MCF 10A (cell line): Measurements from ENCODE around the gene ZNF692. TPM values are rescaled to one million over a fixed set of nuclear protein-coding genes. Genes with fewer than 3 reads are reported as not detected.

Experiments used
- BruUV-seq: library from RNA; stranded (reverse); fragments of 400-500 nt; replicated peaks from 2 replicates; lab custom pipeline; 2021; lab: Mats Ljungman, UMichigan
- CTCF ChIA-PET: fragments of 300-600 bp; sonication (Branson Sonifier 250); formaldehyde crosslinking; extraction: SDS; loops from one replicate; lab custom pipeline; 2021; ENCODE audit warnings: antibody characterized with exemption, inconsistent platforms; lab: Yijun Ruan, JAX
- POLR2A ChIA-PET: fragments of 300-600, 350-650 bp; sonication (Branson Sonifier 250); formaldehyde crosslinking; extraction: SDS; loops from one replicate; lab custom pipeline; 2020; ENCODE audit warnings: antibody characterized with exemption, inconsistent platforms; lab: Yijun Ruan, JAX
- DNase-seq: peaks from one replicate; pipeline ENCODE4 v3.0.0-alpha.2; 2018; ENCODE audit not compliant: unreplicated experiment
- H3K27ac Mint-ChIP-seq: one replicate; pipeline ENCODE4 v1.8.0; 2022; ENCODE audit warnings: mild to moderate bottlenecking, low read depth, mixed read lengths; ENCODE audit not compliant: unreplicated experiment
- H3K27me3 Mint-ChIP-seq: one replicate; pipeline ENCODE4 v1.8.0; 2022; ENCODE audit warnings: mixed read lengths; ENCODE audit not compliant: insufficient read depth, unreplicated experiment
- H3K36me3 Mint-ChIP-seq: one replicate; pipeline ENCODE4 v1.8.0; 2022; ENCODE audit warnings: mild to moderate bottlenecking, moderate library complexity, mixed read lengths; ENCODE audit not compliant: insufficient read depth, unreplicated experiment
- H3K4me1 Mint-ChIP-seq: one replicate; pipeline ENCODE4 v1.8.0; 2022; ENCODE audit warnings: mixed read lengths; ENCODE audit not compliant: insufficient read depth, unreplicated experiment
- H3K4me3 Mint-ChIP-seq: one replicate; pipeline ENCODE4 v1.8.0; 2022; ENCODE audit warnings: mild to moderate bottlenecking, moderate library complexity, mixed read lengths; ENCODE audit not compliant: unreplicated experiment
- H3K9me3 Mint-ChIP-seq: one replicate; pipeline ENCODE4 v1.8.0; 2022; ENCODE audit warnings: mixed read lengths; ENCODE audit not compliant: unreplicated experiment
- intact Hi-C: fragments of 100-400 bp; cut with micrococcal nuclease; formaldehyde crosslinking; loops from 2 replicates; pipeline ENCODE4 v1.14.1; 2022
- total RNA-seq: library from RNA; stranded (reverse); gene quantifications from 2 replicates; pipeline ENCODE4 v1.2.3, GENCODE V29; 2022
- TF ChIP-seq, protein P1 (sequence below): fragments of 200-600 bp; IDR thresholded peaks from one replicate; pipeline ENCODE4 v1.8.0; 2022; ENCODE audit warnings: antibody characterized with exemption, mild to moderate bottlenecking; ENCODE audit not compliant: unreplicated experiment

Gene ZNF692
- total RNA-seq, 1 experiment from 2014 or later: 103 TPM

DNA sequence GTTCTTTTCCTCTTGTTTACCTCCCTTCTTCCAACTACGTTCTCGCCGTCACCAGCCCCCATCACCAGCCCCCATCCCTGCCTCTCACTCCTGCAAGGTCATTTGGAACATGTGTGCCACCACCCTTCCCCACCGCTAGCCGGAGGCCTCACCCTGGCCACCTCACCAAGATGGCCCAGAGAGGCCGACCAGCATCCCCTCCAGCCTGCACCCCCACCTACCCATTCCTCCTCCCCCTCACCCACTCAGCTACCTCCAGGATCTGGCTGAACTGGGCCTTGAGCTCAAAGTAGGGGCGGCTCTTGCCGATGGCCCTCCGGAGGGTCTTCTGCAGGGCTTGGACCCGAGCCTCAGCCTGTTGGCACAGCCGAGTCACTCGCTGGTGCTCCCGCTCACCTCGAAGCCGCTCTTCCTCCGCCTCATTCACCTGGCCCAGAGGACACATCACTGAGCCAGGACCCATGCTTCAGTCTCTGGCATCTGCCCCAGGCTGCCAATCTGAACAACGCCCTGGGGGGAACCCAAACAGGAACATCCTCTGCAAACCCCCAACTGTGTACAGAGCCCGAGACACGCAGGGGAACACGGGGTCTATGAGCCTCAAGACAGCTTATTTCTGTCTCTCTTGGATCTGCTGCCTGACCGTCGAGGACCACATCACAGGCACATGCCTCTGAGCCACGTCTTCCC lies 46.0 kb downstream of the ZNF692 start:
- ChIA-PET POLR2A (interaction anchor here (0.5 to 2.7 kb wide), 4 partner anchors 8 to 118 kb away, joined by 3 to 16 read pairs (median 6); partner anchors contain the start of gene SH3BP5L), CTCF (interaction anchor here (0.5 to 9.7 kb wide), 8 partner anchors 8 to 194 kb away, joined by 3 to 155 read pairs (median 4); partner anchors contain the start of gene OR14I1)
- DNase-seq: no peak
- Mint-ChIP-seq H3K27ac (no peak overlapping the region), H3K27me3 (no peaks in the 10 kb centered on the region), H3K9me3 (no peaks in the 10 kb centered on the region), H3K36me3 (peaks cover 61% of the 10 kb centered on the region), H3K4me3 (no peak overlapping the region), H3K4me1 (peaks cover 28% of the 10 kb centered on the region)
- intact Hi-C loops: no loop called here
- TF ChIP-seq, protein P1, sequence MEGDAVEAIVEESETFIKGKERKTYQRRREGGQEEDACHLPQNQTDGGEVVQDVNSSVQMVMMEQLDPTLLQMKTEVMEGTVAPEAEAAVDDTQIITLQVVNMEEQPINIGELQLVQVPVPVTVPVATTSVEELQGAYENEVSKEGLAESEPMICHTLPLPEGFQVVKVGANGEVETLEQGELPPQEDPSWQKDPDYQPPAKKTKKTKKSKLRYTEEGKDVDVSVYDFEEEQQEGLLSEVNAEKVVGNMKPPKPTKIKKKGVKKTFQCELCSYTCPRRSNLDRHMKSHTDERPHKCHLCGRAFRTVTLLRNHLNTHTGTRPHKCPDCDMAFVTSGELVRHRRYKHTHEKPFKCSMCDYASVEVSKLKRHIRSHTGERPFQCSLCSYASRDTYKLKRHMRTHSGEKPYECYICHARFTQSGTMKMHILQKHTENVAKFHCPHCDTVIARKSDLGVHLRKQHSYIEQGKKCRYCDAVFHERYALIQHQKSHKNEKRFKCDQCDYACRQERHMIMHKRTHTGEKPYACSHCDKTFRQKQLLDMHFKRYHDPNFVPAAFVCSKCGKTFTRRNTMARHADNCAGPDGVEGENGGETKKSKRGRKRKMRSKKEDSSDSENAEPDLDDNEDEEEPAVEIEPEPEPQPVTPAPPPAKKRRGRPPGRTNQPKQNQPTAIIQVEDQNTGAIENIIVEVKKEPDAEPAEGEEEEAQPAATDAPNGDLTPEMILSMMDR: no peak
- no TSS peak for BruUV-seq

DNA sequence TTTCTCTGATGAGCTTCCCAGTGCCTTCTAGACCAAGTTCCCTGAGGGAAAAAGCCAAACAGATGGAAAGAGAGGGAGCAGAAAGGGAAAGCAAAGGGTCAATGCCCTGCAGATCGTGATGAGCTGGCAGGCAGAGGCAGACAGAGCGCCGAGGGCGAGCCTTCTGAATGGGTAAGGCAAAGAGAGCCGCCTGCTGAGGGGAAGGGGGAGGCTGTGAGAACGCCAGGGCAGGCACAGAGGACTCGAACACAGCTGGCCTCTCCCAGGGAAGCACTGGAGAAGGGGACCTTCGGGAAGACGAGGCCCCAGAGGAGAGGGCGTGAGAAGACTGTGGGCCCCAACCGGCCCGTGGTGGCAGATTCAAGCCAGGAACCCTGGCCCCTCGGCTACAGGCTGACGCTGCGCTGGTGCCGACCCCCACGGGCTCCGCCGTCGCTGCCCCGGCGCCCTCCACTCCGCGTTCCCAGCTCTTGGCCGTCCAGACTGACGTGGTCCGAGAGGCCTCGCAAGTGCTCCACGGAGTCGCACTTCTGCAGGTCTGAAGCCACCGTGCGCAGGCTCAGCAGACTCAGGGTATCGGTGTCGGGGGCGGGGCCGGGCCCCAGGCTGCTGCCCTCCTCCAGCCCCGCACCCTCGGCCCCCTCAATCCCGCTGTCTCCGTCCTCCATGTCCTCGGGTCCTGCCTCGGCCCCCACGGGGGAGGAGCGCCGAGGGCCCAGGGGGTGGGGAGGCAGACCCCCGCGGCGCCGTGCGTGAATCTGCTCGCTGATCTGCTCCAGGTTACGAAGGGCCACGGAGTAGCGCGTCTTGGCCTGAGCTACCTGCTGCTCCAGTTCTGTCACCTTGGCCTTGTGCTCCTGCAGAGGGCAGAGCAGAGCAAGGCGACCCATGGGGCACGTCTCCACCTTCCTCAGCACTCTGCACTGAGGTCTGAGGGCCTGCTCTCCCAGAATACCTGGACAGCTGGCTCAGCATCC lies 47.1 kb downstream of the ZNF692 start:
- Mint-ChIP-seq H3K27ac (peak overlapping the region; percentile 61), H3K36me3 (peaks cover 50% of the 10 kb centered on the region), H3K4me3 (no peak overlapping the region), H3K4me1 (peaks cover 24% of the 10 kb centered on the region), H3K9me3 (no peaks in the 10 kb centered on the region), H3K27me3 (no peaks in the 10 kb centered on the region)
- BruUV-seq: no TSS peak
- ChIA-PET CTCF (interaction anchor here (0.6 to 9.7 kb wide), 7 partner anchors 9 to 585 kb away, joined by 3 to 155 read pairs (median 4); partner anchors contain the start of gene OR14I1), POLR2A (interaction anchor here (0.5 to 2.7 kb wide), 5 partner anchors 9 to 117 kb away, joined by 3 to 16 read pairs (median 5); partner anchors contain the start of gene SH3BP5L)
- TF ChIP-seq, protein P1: no peak
- no peak for DNase-seq
- intact Hi-C loops: no loop called here

DNA sequence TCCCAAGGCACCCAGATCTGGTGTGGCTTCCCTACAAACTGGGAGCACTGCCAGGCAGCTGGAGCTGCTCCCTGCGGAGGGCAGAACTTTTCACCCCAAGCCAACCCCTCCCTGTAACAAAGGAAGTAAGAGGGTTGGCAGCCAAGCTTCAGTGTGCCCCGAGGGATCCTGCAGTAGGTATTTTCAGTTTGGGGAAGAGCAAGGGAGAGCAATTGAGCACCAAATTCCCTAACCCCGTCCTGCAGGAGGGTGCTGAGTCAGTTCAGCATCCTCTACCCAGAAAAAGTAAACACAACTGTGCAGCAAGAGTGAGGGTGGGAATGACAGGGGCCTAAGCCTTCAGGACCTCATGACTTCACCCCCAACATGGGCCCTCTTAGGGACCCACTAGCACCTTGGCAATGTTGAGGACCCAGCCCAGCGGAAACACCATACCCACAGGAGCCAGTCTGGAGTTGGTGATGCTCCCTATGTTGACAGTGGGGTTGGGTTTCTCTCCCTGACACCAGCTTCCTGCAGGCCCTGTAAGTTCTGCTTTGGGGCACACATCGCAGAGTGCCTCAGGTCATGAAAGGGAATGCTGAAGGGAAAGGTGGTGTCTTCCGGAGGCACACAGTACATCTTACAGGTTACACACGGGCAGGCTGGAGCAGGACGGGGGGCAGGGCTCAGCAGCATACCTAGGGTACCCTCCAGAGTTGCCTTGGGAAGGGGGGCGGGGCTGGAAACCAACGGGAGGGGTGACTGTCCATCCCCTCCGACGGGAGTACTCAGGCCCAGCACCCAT lies 48.0 kb downstream of the ZNF692 start:
- Mint-ChIP-seq H3K9me3 (no peaks in the 10 kb centered on the region), H3K4me3 (no peak overlapping the region), H3K36me3 (peaks cover 41% of the 10 kb centered on the region), H3K4me1 (peaks cover 24% of the 10 kb centered on the region), H3K27ac (peak overlapping the region; percentile 61), H3K27me3 (no peaks in the 10 kb centered on the region)
- POLR2A ChIA-PET: interaction anchor here (0.7 to 2.7 kb wide), 7 partner anchors 10 to 382 kb away, joined by 3 to 16 read pairs (median 5); partner anchors contain the start of genes SH3BP5L and ZNF672
- CTCF ChIA-PET: interaction anchor here (0.5 to 9.7 kb wide), 8 partner anchors 29 to 584 kb away, joined by 3 to 155 read pairs (median 4); partner anchors contain the start of gene OR14I1
- DNase-seq: peak; percentile 91
- intact Hi-C loops: no loop called here
- TF ChIP-seq, protein P1: no peak
- BruUV-seq: no TSS peak
